Breast epithelium (tissue), 3 donors: Measurements from ENCODE around the gene CCDC188.

Source experiments
- CTCF ChIP-seq, 3 donors: fragments of 450-650 bp; IDR thresholded peaks; one replicate each; pipeline ENCODE4 v1.5.1; 2016 to 2017; ENCODE audit warnings: antibody characterized with exemption in 3 of 3, mild to moderate bottlenecking in 3 of 3, moderate library complexity in 3 of 3
- POLR2A ChIP-seq: fragments of 450-650 bp; IDR thresholded peaks from one replicate; pipeline ENCODE4 v1.6.1; 2016; ENCODE audit warnings: antibody characterized with exemption, mild to moderate bottlenecking, moderate library complexity

GRCh38 chr22:20132686-20133246 lies 18.1 kb downstream of the CCDC188 start:
- TF ChIP-seq CTCF (IDR thresholded peaks at IDR 0.05) (no peak), POLR2A (no peak)
